Right lobe of liver (tissue), 6 donors: ENCODE data around the gene CASP6. TPM values are rescaled to one million over a fixed set of nuclear protein-coding genes. Genes with fewer than 3 reads are reported as not detected.

Experiments
- ATAC-seq, 4 donors: fragments of 200-7000 bp; cut with Tn5 transposase; one replicate each; pipeline ENCODE4 v1.9.1; 2020; ENCODE audit warnings: mild to moderate bottlenecking in 4 of 4, moderate library complexity in 4 of 4
- DNase-seq, 3 donors: peaks; one replicate each; pipeline ENCODE4 v3.0.0-alpha.2; 2020
- H3K27ac ChIP-seq, 3 donors: fragments of 200-600 bp; one replicate each; pipeline ENCODE4 v1.8.0; 2022
- H3K27me3 ChIP-seq, 2 donors: fragments of 200-600 bp; one replicate each; pipeline ENCODE4 v1.8.0; 2022
- H3K36me3 ChIP-seq, 4 donors: fragments of 200-600 bp; sonication (generic) in 1 of 4; one replicate each; pipeline versions ENCODE4 v1.5.1 to v1.8.0; 2017 to 2022; ENCODE audit warnings: control low read depth in 1 of 4
- H3K4me1 ChIP-seq, 4 donors: fragments of 200-600 bp; sonication (generic) in 1 of 4; one replicate each; pipeline versions ENCODE4 v1.5.1 to v1.8.0; 2017 to 2022; ENCODE audit warnings: control low read depth in 1 of 4
- H3K4me3 ChIP-seq, 3 donors: fragments of 200-600 bp; one replicate each; pipeline ENCODE4 v1.8.0; 2022
- H3K9me3 ChIP-seq, 4 donors: fragments of 200-600 bp; sonication (generic) in 1 of 4; one replicate each; pipeline versions ENCODE4 v1.5.1 to v1.8.0; 2017 to 2022; ENCODE audit warnings: control low read depth in 1 of 4
- CTCF ChIP-seq, 4 donors: fragments of 200-600 bp in 3 of 4; fragments of 450-650 bp in 1 of 4; IDR thresholded peaks; one replicate each; pipeline versions ENCODE4 v1.5.1 to v1.8.0; 2016 to 2022; ENCODE audit warnings: antibody characterized with exemption in 4 of 4, mild to moderate bottlenecking in 2 of 4
- POLR2A ChIP-seq: fragments of 450-650 bp; IDR thresholded peaks from one replicate; pipeline ENCODE4 v1.6.1; 2017; ENCODE audit warnings: antibody characterized with exemption, mild to moderate bottlenecking
- WGBS: methylation state at CpG from one replicate; pipeline ENCODE4 v1.1.6; 2018; ENCODE audit warnings: low coverage, low lambda C conversion rate; ENCODE audit not compliant: insufficient coverage; ENCODE audit errors: missing lambda C conversion rate; 5-methylcytosine and 5-hydroxymethylcytosine counted together
- intact Hi-C, 2 donors: fragments of 100-400 bp; cut with DNase I; formaldehyde crosslinking; loops; one replicate each; pipeline versions ENCODE4 v1.11.2 to v1.14.1; 2022
- total RNA-seq, 6 experiments: library from RNA; depleted of rRNA in 2 of 6; stranded (reverse); fragments of >200 nt in 2 of 6; fragmentation: NEBNext Ultra II Directional in 3 of 6; extraction: Animal tissue kit (Norgen Biotek cat#: 25700) in 3 of 6; gene quantifications; one replicate each; pipeline versions ENCODE4 v1.1.0 to v1.2.4, GENCODE V29; 2016 to 2023
- donor health status: DM: no; HTN: yes; CAD: no.
- donor health status: DM: no; HTN: no; CAD: no.
- donor health status: DM: no; HTN: no; CAD: no.
- donor health status: DM: no; HTN: yes; CAD: no.
- donor health status: DM: no; HTN: yes; CAD: no.

The CASP6 gene
- total RNA-seq, 6 experiments from 2014 or later: 14.1 to 18.4 (median 15.3) TPM

GRCh38 chr4:109749388-109750082 is 46.3 kb upstream of the CASP6 start:
- Histone ChIP-seq H3K27me3 (no peaks in the 10 kb centered on the region), H3K36me3 (peaks cover 0 to 28% (median 16%) of the 10 kb centered on the region in 4 donors), H3K4me1 (peaks cover 0 to 29% (median 13%) of the 10 kb centered on the region in 4 donors), H3K9me3 (no peaks in the 10 kb centered on the region), H3K4me3 (no peak overlapping the region), H3K27ac (no peak overlapping the region)
- 74% methylated on average over 6 of the region's 7 CpGs for whole genome bisulfite sequencing
- ATAC-seq (peak; percentile 65 to 80 (median 71)), DNase-seq (no peak)
- intact Hi-C loops: no loop called here
- TF ChIP-seq CTCF (IDR thresholded peaks at IDR 0.05) (no peak), POLR2A (no peak)

GRCh38 chr4:109748114-109748513 is 44.9 kb upstream of the CASP6 start:
- no peak for TF ChIP-seq CTCF (IDR thresholded peaks at IDR 0.05)
- no peak for TF ChIP-seq POLR2A
- 100% methylated on average over 1 of the region's 1 CpG for WGBS
- no peak overlapping the region for H3K27ac ChIP-seq
- ATAC-seq (no peak), DNase-seq (no peak)
- H3K27me3 ChIP-seq: no peaks in the 10 kb centered on the region
- H3K36me3 ChIP-seq: peaks cover 0 to 41% (median 16%) of the 10 kb centered on the region in 4 donors
- H3K9me3 ChIP-seq: no peaks in the 10 kb centered on the region
- H3K4me3 ChIP-seq: no peak overlapping the region
- intact Hi-C loops: no loop called here
- H3K4me1 ChIP-seq: peaks cover 0 to 29% (median 13%) of the 10 kb centered on the region in 4 donors

- H3K4me1 ChIP-seq: peaks cover 0 to 29% (median 13%) of the 10 kb centered on the region in 4 donors
- intact Hi-C loops: no loop called here
- 52% methylated on average over 2 of the region's 2 CpGs for WGBS
These were observed 43.5 kb upstream of the CASP6 start for GRCh38 chr4:109746728-109747127.

GRCh38 chr4:109745830-109746229 is 42.6 kb upstream of the CASP6 start:
- intact Hi-C loops: no loop called here
- H3K4me3 ChIP-seq: no peak overlapping the region
- H3K27ac ChIP-seq: no peak overlapping the region
- ATAC-seq: no peak
- no peaks in the 10 kb centered on the region for H3K27me3 ChIP-seq
- DNase-seq: no peak
- peaks cover 0 to 63% (median 27%) of the 10 kb centered on the region in 4 donors for H3K36me3 ChIP-seq
- peaks cover 0 to 28% (median 13%) of the 10 kb centered on the region in 4 donors for H3K4me1 ChIP-seq
- no peaks in the 10 kb centered on the region for H3K9me3 ChIP-seq
- TF ChIP-seq CTCF (IDR thresholded peaks at IDR 0.05): no peak
- TF ChIP-seq POLR2A: no peak

More at GRCh38 chr4:109746728-109747127, 43.5 kb upstream of the CASP6 start:
- TF ChIP-seq POLR2A (no peak), CTCF (IDR thresholded peaks at IDR 0.05) (no peak)
- peak; percentile 62 to 87 (median 69) for ATAC-seq
- no peak for DNase-seq
- H3K27me3 ChIP-seq: no peaks in the 10 kb centered on the region
- no peak overlapping the region for H3K4me3 ChIP-seq
- no peak overlapping the region for H3K27ac ChIP-seq
- H3K36me3 ChIP-seq: peaks cover 0 to 55% (median 22%) of the 10 kb centered on the region in 4 donors
- no peaks in the 10 kb centered on the region for H3K9me3 ChIP-seq
